Stomach smooth muscle (tissue), 2 donors: ENCODE results near the gene NOD1.
"Not testable (repeated sequence)": the region's sequence is repeated elsewhere in the genome, so short reads cannot be mapped to it uniquely, and the experiment has no call there.

ENCODE experiments used
- H3K27ac ChIP-seq: one replicate; pipeline ENCODE4 v1.7.0; 2013; ENCODE audit warnings: mild to moderate bottlenecking, low read length, inconsistent platforms
- H3K27me3 ChIP-seq, 2 donors: one replicate each; pipeline ENCODE4 v1.7.0; 2013; ENCODE audit warnings: low read length in 2 of 2; ENCODE audit not compliant: insufficient read depth in 2 of 2, control insufficient read depth in 1 of 2
- H3K36me3 ChIP-seq, 2 donors: one replicate each; pipeline ENCODE4 v1.7.0; 2013; ENCODE audit warnings: low read length in 2 of 2; ENCODE audit not compliant: control insufficient read depth in 2 of 2, insufficient read depth in 2 of 2
- H3K4me1 ChIP-seq: one replicate; pipeline ENCODE4 v1.7.0; 2013; ENCODE audit warnings: low read length; ENCODE audit not compliant: control insufficient read depth, insufficient read depth
- H3K4me3 ChIP-seq, 2 donors: one replicate each; pipeline ENCODE4 v1.7.0; 2013; ENCODE audit warnings: low read length in 2 of 2
- H3K9ac ChIP-seq, 2 donors: one replicate each; pipeline ENCODE4 v1.7.0; 2013; ENCODE audit warnings: low read length in 2 of 2, mild to moderate bottlenecking in 1 of 2
- H3K9me3 ChIP-seq, 2 donors: one replicate each; pipeline ENCODE4 v1.7.0; 2013; ENCODE audit warnings: low read length in 2 of 2; ENCODE audit not compliant: control insufficient read depth in 2 of 2
- donor health status: healthy.
- donor health status: Pancreatic carcinoma.

NOD1 gene

GRCh38 chr7:30514177-30514576 lies 35.6 kb upstream of the NOD1 start:
- Histone ChIP-seq H3K4me3 (no peak overlapping the region), H3K9me3 (no peaks in the 10 kb centered on the region), H3K27me3 (no peaks in the 10 kb centered on the region), H3K36me3 (no peaks in the 10 kb centered on the region), H3K27ac (no peak overlapping the region), H3K9ac (no peak overlapping the region), H3K4me1 (no peaks in the 10 kb centered on the region)

- Histone ChIP-seq H3K9ac (no peak overlapping the region), H3K27me3 (no peaks in the 10 kb centered on the region), H3K4me3 (no peak overlapping the region), H3K36me3 (no peaks in the 10 kb centered on the region), H3K27ac (no peak overlapping the region), H3K4me1 (no peaks in the 10 kb centered on the region), H3K9me3 (no peaks in the 10 kb centered on the region)
These were observed 35.2 kb upstream of the NOD1 start for GRCh38 chr7:30513762-30514161.

- H3K27me3 ChIP-seq = no peaks in the 10 kb centered on the region
- no peak overlapping the region for H3K4me3 ChIP-seq
- no peaks in the 10 kb centered on the region for H3K4me1 ChIP-seq
- no peak overlapping the region for H3K27ac ChIP-seq
- H3K36me3 ChIP-seq = no peaks in the 10 kb centered on the region
- H3K9me3 ChIP-seq = no peaks in the 10 kb centered on the region
- no peak overlapping the region for H3K9ac ChIP-seq
These were observed 33.5 kb upstream of the NOD1 start for GRCh38 chr7:30511973-30512662.

- H3K36me3 ChIP-seq = no peaks in the 10 kb centered on the region
- no peaks in the 10 kb centered on the region for H3K4me1 ChIP-seq
- H3K27me3 ChIP-seq = no peaks in the 10 kb centered on the region
- H3K9ac ChIP-seq = no peak overlapping the region
- no peaks in the 10 kb centered on the region for H3K9me3 ChIP-seq
- no peak overlapping the region for H3K4me3 ChIP-seq
- H3K27ac ChIP-seq = no peak overlapping the region
These were observed 32.9 kb upstream of the NOD1 start for GRCh38 chr7:30511494-30511893.

GRCh38 chr7:30510124-30511075 lies 31.8 kb upstream of the NOD1 start:
- Histone ChIP-seq H3K9ac (no peak overlapping the region), H3K27me3 (no peaks in the 10 kb centered on the region), H3K4me3 (no peak overlapping the region), H3K9me3 (no peaks in the 10 kb centered on the region), H3K4me1 (peaks cover under 1% of the 10 kb centered on the region), H3K36me3 (no peaks in the 10 kb centered on the region), H3K27ac (no peak overlapping the region)

GRCh38 chr7:30509171-30509857 lies 30.7 kb upstream of the NOD1 start:
- not testable (repeated sequence) for H3K27ac ChIP-seq, H3K36me3 ChIP-seq, H3K4me1 ChIP-seq, H3K9me3 ChIP-seq, H3K27me3 ChIP-seq, H3K4me3 ChIP-seq, H3K9ac ChIP-seq

GRCh38 chr7:30507346-30507900 lies 28.8 kb upstream of the NOD1 start:
- H3K27me3 ChIP-seq, H3K4me3 ChIP-seq, H3K9me3 ChIP-seq, H3K9ac ChIP-seq, H3K36me3 ChIP-seq, H3K27ac ChIP-seq: not testable (repeated sequence)
- peaks cover 19% of the 10 kb centered on the region for H3K4me1 ChIP-seq

GRCh38 chr7:30505174-30505697 lies 26.7 kb upstream of the NOD1 start:
- Histone ChIP-seq H3K4me1 (peaks cover 19% of the 10 kb centered on the region), H3K36me3 (no peaks in the 10 kb centered on the region), H3K27me3 (no peaks in the 10 kb centered on the region), H3K4me3 (peak overlapping the region; percentile 85 to 98), H3K9me3 (no peaks in the 10 kb centered on the region), H3K27ac (peak overlapping the region; percentile 75), H3K9ac (peak overlapping the region; percentile 85)

- H3K27ac ChIP-seq = peak within 1 kb of the TSS; percentile 75
- peaks cover 19% of the 10 kb centered on the region for H3K4me1 ChIP-seq
- peak within 1 kb of the TSS; percentile 85 to 87 for H3K9ac ChIP-seq
- no peaks in the 10 kb centered on the region for H3K36me3 ChIP-seq
- H3K4me3 ChIP-seq = peak within 1 kb of the TSS; percentile 88 to 98
- no peaks in the 10 kb centered on the region for H3K9me3 ChIP-seq
- H3K27me3 ChIP-seq = no peaks in the 10 kb centered on the region
These were observed 26.0 kb upstream of the NOD1 start, which contains the start of gene GGCT for GRCh38 chr7:30504301-30505173. Gene GGCT, minus strand, starts transcription at chr7:30504829. Its CDS starts 120 bp downstream, at chr7:30504709.
